ENCODE data around the gene IL1R2. TPM values are rescaled to one million over a fixed set of nuclear protein-coding genes. Genes with fewer than 3 reads are reported as not detected.

Gene IL1R2
- total and polyA plus RNA-seq, 2 of the 13 experiments (the other 11 are each of a cell fraction or from before 2014, with no cell fraction given): 3.6 to 7.3 TPM

DNA sequence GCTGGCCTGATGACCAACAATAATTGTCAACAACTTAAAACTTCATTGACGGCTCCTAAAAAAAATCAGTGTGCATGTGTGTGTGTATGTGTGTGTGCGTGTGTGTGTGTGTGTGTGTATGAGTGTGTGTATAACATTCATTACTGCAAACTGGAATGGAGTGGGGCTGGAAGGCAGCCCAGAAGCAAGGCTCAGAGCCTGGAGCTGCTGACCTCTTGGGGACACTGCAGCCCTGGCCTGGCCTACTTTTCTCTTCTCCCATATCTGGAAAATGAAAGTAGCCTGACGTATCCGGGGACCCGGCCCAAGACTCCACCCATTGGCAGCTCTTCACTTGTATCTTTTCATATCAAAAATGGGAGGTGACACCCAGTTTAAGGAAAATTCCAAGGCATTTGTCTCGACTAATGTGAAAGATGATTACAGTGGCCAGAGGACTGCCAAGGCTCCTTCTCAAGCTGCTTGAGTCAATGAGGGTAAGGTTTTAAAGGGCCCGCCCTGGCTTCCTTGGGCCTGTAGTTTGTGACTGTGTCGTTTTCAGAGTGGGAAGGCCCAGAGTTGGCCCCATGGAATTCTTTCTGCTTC, 78.4 kb downstream of the IL1R2 start (continued):
- TF ChIP-seq, protein P1, sequence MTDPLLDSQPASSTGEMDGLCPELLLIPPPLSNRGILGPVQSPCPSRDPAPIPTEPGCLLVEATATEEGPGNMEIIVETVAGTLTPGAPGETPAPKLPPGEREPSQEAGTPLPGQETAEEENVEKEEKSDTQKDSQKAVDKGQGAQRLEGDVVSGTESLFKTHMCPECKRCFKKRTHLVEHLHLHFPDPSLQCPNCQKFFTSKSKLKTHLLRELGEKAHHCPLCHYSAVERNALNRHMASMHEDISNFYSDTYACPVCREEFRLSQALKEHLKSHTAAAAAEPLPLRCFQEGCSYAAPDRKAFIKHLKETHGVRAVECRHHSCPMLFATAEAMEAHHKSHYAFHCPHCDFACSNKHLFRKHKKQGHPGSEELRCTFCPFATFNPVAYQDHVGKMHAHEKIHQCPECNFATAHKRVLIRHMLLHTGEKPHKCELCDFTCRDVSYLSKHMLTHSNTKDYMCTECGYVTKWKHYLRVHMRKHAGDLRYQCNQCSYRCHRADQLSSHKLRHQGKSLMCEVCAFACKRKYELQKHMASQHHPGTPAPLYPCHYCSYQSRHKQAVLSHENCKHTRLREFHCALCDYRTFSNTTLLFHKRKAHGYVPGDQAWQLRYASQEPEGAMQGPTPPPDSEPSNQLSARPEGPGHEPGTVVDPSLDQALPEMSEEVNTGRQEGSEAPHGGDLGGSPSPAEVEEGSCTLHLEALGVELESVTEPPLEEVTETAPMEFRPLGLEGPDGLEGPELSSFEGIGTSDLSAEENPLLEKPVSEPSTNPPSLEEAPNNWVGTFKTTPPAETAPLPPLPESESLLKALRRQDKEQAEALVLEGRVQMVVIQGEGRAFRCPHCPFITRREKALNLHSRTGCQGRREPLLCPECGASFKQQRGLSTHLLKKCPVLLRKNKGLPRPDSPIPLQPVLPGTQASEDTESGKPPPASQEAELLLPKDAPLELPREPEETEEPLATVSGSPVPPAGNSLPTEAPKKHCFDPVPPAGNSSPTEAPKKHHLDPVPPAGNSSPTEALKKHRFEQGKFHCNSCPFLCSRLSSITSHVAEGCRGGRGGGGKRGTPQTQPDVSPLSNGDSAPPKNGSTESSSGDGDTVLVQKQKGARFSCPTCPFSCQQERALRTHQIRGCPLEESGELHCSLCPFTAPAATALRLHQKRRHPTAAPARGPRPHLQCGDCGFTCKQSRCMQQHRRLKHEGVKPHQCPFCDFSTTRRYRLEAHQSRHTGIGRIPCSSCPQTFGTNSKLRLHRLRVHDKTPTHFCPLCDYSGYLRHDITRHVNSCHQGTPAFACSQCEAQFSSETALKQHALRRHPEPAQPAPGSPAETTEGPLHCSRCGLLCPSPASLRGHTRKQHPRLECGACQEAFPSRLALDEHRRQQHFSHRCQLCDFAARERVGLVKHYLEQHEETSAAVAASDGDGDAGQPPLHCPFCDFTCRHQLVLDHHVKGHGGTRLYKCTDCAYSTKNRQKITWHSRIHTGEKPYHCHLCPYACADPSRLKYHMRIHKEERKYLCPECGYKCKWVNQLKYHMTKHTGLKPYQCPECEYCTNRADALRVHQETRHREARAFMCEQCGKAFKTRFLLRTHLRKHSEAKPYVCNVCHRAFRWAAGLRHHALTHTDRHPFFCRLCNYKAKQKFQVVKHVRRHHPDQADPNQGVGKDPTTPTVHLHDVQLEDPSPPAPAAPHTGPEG (CRISPR knock-in tag; IDR thresholded peaks at IDR 0.05): no peak
- TF ChIP-seq RARA (CRISPR knock-in tag; IDR thresholded peaks at IDR 0.05) (peak; percentile 36; the same call in 1 of the 2 replicates), SOX5 (CRISPR knock-in tag; IDR thresholded peaks at IDR 0.05; ENCODE audit: borderline replicate concordance) (peak; percentile 19; the same call in 1 of the 2 replicates), ZNF772 (CRISPR knock-in tag; IDR thresholded peaks at IDR 0.05) (peak; percentile 74; the same call in 1 of the 2 replicates), SMAD1 (CRISPR knock-in tag; IDR thresholded peaks at IDR 0.05; ENCODE audit: borderline replicate concordance, low read depth) (0 out of 2 replicates have a peak, but pooled peaks have one; percentile 24)
- TF ChIP-seq, protein P2, sequence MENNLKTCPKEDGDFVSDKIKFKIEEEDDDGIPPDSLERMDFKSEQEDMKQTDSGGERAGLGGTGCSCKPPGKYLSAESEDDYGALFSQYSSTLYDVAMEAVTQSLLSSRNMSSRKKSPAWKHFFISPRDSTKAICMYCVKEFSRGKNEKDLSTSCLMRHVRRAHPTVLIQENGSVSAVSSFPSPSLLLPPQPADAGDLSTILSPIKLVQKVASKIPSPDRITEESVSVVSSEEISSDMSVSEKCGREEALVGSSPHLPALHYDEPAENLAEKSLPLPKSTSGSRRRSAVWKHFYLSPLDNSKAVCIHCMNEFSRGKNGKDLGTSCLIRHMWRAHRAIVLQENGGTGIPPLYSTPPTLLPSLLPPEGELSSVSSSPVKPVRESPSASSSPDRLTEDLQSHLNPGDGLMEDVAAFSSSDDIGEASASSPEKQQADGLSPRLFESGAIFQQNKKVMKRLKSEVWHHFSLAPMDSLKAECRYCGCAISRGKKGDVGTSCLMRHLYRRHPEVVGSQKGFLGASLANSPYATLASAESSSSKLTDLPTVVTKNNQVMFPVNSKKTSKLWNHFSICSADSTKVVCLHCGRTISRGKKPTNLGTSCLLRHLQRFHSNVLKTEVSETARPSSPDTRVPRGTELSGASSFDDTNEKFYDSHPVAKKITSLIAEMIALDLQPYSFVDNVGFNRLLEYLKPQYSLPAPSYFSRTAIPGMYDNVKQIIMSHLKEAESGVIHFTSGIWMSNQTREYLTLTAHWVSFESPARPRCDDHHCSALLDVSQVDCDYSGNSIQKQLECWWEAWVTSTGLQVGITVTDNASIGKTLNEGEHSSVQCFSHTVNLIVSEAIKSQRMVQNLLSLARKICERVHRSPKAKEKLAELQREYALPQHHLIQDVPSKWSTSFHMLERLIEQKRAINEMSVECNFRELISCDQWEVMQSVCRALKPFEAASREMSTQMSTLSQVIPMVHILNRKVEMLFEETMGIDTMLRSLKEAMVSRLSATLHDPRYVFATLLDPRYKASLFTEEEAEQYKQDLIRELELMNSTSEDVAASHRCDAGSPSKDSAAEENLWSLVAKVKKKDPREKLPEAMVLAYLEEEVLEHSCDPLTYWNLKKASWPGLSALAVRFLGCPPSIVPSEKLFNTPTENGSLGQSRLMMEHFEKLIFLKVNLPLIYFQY (CRISPR knock-in tag; IDR thresholded peaks at IDR 0.05; ENCODE audit: borderline replicate concordance): peak; percentile 82; the same call in 1 of the 2 replicates
- TF ChIP-seq, protein P3, sequence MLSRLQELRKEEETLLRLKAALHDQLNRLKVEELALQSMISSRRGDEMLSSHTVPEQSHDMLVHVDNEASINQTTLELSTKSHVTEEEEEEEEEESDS (CRISPR knock-in tag; IDR thresholded peaks at IDR 0.05; ENCODE audit: borderline replicate concordance): 0 out of 2 replicates have a peak, but pooled peaks have one; percentile 3
- TF ChIP-seq, protein P4, sequence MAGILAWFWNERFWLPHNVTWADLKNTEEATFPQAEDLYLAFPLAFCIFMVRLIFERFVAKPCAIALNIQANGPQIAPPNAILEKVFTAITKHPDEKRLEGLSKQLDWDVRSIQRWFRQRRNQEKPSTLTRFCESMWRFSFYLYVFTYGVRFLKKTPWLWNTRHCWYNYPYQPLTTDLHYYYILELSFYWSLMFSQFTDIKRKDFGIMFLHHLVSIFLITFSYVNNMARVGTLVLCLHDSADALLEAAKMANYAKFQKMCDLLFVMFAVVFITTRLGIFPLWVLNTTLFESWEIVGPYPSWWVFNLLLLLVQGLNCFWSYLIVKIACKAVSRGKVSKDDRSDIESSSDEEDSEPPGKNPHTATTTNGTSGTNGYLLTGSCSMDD (CRISPR knock-in tag; IDR thresholded peaks at IDR 0.05): no peak
- TF ChIP-seq, protein P5, sequence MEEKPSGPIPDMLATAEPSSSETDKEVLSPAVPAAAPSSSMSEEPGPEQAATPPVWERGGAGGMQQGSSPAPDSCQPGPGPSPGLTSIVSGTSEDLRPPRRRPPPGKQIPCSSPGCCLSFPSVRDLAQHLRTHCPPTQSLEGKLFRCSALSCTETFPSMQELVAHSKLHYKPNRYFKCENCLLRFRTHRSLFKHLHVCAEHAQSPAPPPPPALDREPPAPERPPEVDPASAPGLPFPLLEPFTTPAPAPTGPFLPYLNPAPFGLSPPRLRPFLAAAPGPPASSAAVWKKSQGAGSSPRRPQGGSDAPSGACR (CRISPR knock-in tag; IDR thresholded peaks at IDR 0.05): no peak
- TF ChIP-seq, protein P6, sequence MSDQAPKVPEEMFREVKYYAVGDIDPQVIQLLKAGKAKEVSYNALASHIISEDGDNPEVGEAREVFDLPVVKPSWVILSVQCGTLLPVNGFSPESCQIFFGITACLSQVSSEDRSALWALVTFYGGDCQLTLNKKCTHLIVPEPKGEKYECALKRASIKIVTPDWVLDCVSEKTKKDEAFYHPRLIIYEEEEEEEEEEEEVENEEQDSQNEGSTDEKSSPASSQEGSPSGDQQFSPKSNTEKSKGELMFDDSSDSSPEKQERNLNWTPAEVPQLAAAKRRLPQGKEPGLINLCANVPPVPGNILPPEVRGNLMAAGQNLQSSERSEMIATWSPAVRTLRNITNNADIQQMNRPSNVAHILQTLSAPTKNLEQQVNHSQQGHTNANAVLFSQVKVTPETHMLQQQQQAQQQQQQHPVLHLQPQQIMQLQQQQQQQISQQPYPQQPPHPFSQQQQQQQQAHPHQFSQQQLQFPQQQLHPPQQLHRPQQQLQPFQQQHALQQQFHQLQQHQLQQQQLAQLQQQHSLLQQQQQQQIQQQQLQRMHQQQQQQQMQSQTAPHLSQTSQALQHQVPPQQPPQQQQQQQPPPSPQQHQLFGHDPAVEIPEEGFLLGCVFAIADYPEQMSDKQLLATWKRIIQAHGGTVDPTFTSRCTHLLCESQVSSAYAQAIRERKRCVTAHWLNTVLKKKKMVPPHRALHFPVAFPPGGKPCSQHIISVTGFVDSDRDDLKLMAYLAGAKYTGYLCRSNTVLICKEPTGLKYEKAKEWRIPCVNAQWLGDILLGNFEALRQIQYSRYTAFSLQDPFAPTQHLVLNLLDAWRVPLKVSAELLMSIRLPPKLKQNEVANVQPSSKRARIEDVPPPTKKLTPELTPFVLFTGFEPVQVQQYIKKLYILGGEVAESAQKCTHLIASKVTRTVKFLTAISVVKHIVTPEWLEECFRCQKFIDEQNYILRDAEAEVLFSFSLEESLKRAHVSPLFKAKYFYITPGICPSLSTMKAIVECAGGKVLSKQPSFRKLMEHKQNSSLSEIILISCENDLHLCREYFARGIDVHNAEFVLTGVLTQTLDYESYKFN (CRISPR knock-in tag; conservative IDR thresholded peaks at IDR 0.05): 0 out of 2 replicates have a peak, but pooled peaks have one; percentile 26
